Stimulated activated CD8-positive, alpha-beta memory T cell treated with anti-CD3 and anti-CD28 coated beads, Interleukin-15, amount 100 ng/mL, for 48 hours (primary cell): Measurements from ENCODE around the gene SPATA32.

Source experiments
- DNase-seq, 2 donors: peaks; one replicate each; pipeline ENCODE4 v3.0.0-alpha.2; 2020; ENCODE audit warnings: low read depth in 2 of 2

SPATA32 gene

GRCh38 chr17:45229681-45230409 lies 32.0 kb downstream of the SPATA32 start:
- no peak for DNase-seq

GRCh38 chr17:45228763-45229539 lies 32.9 kb downstream of the SPATA32 start:
- DNase-seq = peak; percentile 93 to 94

GRCh38 chr17:45227926-45228762 lies 33.8 kb downstream of the SPATA32 start:
- no peak for DNase-seq

GRCh38 chr17:45227101-45227925 lies 34.6 kb downstream of the SPATA32 start:
- peak in 1 of 2 donors; percentile 32 for DNase-seq

GRCh38 chr17:45226576-45226975 lies 35.3 kb downstream of the SPATA32 start:
- no peak for DNase-seq

- DNase-seq = peak; percentile 98
Observed at GRCh38 chr17:45225964-45226530, 35.8 kb downstream of the SPATA32 start.

GRCh38 chr17:45225051-45225700 lies 36.7 kb downstream of the SPATA32 start:
- peak in 1 of 2 donors; percentile 45 for DNase-seq

- no peak for DNase-seq
Observed at GRCh38 chr17:45224671-45225050, 37.2 kb downstream of the SPATA32 start.

GRCh38 chr17:45223539-45224528 lies 38.1 kb downstream of the SPATA32 start:
- DNase-seq = peak in 1 of 2 donors; percentile 64

GRCh38 chr17:45222996-45223538 lies 38.8 kb downstream of the SPATA32 start:
- no peak for DNase-seq

- DNase-seq = peak in 1 of 2 donors; percentile 52
Observed at GRCh38 chr17:45222289-45222995, 39.5 kb downstream of the SPATA32 start.

GRCh38 chr17:45222014-45222288 lies 39.9 kb downstream of the SPATA32 start:
- DNase-seq = no peak

- peak in 1 of 2 donors; percentile 52 for DNase-seq
Observed at GRCh38 chr17:45221081-45222013, 40.5 kb downstream of the SPATA32 start, which contains the start of gene FMNL1. FMNL1 (plus strand) TSS chr17:45221885; CDS start chr17:45222125, 240 bp downstream.

GRCh38 chr17:45220079-45220478 lies 41.8 kb downstream of the SPATA32 start:
- no peak for DNase-seq

- DNase-seq = peak in 1 of 2 donors; percentile 73
Observed at GRCh38 chr17:45218895-45219661, 42.8 kb downstream of the SPATA32 start.
